Stimulated activated CD8-positive, alpha-beta memory T cell treated with anti-CD3 and anti-CD28 coated beads, Interleukin-4, amount 100 ng/mL, for 24 hours (primary cell): ENCODE results near the gene C5orf46.
A peak's percentile ranks its signal among the peaks of the same experiment; 100 is the strongest.

Experiments used
- DNase-seq: peaks from one replicate; pipeline ENCODE4 v3.0.0-alpha.2; 2020; ENCODE audit warnings: low read depth

Gene C5orf46

GRCh38 chr5:147857302-147858129 lies 48.8 kb downstream of the C5orf46 start:
- DNase-seq = peak; percentile 6

GRCh38 chr5:147856801-147857200 lies 49.5 kb downstream of the C5orf46 start:
- no peak for DNase-seq

- DNase-seq = no peak
Measured at GRCh38 chr5:147855774-147856069, 50.6 kb downstream of the C5orf46 start.

- DNase-seq = no peak
Measured at GRCh38 chr5:147854894-147855773, 51.2 kb downstream of the C5orf46 start.

GRCh38 chr5:147854331-147854730 lies 52.0 kb downstream of the C5orf46 start:
- no peak for DNase-seq

- DNase-seq = no peak
Measured at GRCh38 chr5:147853372-147853987, 52.9 kb downstream of the C5orf46 start.

DNA sequence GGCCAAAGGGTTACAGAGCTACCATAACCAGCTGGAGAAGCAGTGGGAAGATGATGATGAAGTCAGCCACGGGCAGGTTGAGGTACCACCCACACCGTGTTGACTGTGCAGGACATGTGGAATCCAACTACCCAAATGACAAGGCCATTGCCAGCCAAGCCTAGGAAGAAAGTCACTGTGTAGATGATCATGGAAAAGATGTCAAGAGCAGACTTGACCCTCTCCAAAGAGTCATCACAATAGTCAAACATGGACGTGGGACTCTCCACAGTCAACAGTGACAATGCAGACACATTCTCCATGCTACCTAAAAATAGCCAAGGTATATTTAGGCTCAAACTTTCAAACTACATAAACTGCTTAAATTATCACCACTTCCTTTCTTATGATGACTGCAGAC lies 54.0 kb downstream of the C5orf46 start:
- DNase-seq = no peak

DNA sequence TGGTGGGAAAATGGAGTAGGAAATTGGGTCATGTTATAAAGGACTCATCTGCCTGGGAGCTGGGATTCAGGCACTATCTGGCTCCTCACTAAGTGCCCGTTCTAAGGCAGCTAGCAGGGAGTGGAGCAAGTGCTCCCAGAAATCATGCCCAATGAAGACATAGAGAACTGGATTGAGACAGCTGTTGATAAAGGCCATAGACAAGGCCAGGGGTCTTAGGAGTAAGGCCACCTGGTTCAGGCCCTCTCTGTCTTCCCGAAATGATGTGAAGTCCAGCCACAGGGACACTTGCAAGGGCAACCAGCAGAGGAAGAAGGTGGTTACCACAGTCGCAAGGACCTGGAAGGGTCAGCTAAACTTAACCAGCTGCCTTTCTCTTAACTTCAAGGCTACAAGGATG lies 54.8 kb downstream of the C5orf46 start:
- DNase-seq = no peak

- no peak for DNase-seq
Measured at GRCh38 chr5:147849226-147849625, 57.1 kb downstream of the C5orf46 start.

DNA sequence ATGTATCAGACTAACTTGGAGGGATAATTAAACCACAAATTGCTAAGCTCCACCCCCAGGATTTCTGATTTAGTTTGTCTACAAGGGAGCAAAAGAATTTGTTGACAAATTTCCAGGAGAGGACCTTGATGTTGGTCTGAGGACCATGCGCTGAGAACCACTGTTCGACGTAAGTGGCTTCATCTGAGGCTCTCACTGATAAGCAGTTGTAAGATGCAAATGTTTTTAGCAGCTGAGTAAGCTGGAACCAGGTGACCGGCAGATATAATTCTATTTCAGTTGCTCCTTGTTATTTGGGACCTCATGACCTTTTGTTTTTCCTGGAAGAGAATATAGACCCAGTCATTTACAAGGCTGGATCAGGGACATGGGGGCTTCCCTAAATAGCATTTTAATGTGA lies 60.7 kb downstream of the C5orf46 start:
- no peak for DNase-seq

- DNase-seq = no peak
Measured at GRCh38 chr5:147844846-147845245, 61.5 kb downstream of the C5orf46 start.

- no peak for DNase-seq
Measured at GRCh38 chr5:147842869-147843268, 63.5 kb downstream of the C5orf46 start.
